IMR-90 (cell line): Measurements from ENCODE around the gene MADCAM1. TPM values are rescaled to one million over a fixed set of nuclear protein-coding genes. Genes with fewer than 3 reads are reported as not detected.

Experiments used
- ATAC-seq: fragments of 200-7000 bp; cut with Tn5 transposase; 2 replicates; pipeline ENCODE4 v1.9.1; 2020; ENCODE audit warnings: low read depth, mild to moderate bottlenecking, moderate library complexity
- BruUV-seq: library from RNA; stranded (reverse); fragments of 400-500 nt; replicated peaks from 2 replicates; lab custom pipeline; 2021; lab: Mats Ljungman, UMichigan
- CTCF ChIA-PET: fragments of 300-600 bp; formaldehyde crosslinking; extraction: SDS; loops from one replicate; lab custom pipeline; 2021; ENCODE audit warnings: antibody characterized with exemption; lab: Yijun Ruan, JAX
- POLR2A ChIA-PET: fragments of 300-600 bp; sonication (Branson Sonifier 250); formaldehyde crosslinking; loops from one replicate; lab custom pipeline; 2022; ENCODE audit warnings: antibody characterized with exemption; ENCODE audit not compliant: unreplicated experiment; lab: Charles Lee
- DNase-seq: peaks from one replicate; pipeline ENCODE4 v3.0.0; 2013
- H2AFZ ChIP-seq: replicated peaks from 2 replicates; pipeline ENCODE3; 2013; ENCODE audit warnings: low read length, mild to moderate bottlenecking; ENCODE audit not compliant: poor library complexity
- H2AK5ac ChIP-seq: 2 replicates; pipeline ENCODE4 v1.6.1; 2013; ENCODE audit warnings: low read depth, low read length, inconsistent platforms
- H2AK9ac ChIP-seq: replicated peaks from 2 replicates; pipeline ENCODE3; 2013; ENCODE audit warnings: mild to moderate bottlenecking, low read depth, low read length, moderate library complexity; ENCODE audit not compliant: poor library complexity
- H2BK120ac ChIP-seq: 2 replicates; pipeline ENCODE4 v1.6.1; 2013; ENCODE audit warnings: low read depth, low read length, inconsistent platforms
- H2BK15ac ChIP-seq: 3 replicates; pipeline ENCODE4 v1.6.1; 2013; ENCODE audit warnings: low read depth, low read length, inconsistent platforms
- H2BK20ac ChIP-seq: 2 replicates; pipeline ENCODE4 v1.6.1; 2013; ENCODE audit warnings: low read depth, mild to moderate bottlenecking, inconsistent platforms, low read length, moderate library complexity
- H2BK5ac ChIP-seq: 2 replicates; pipeline ENCODE4 v1.6.1; 2013; ENCODE audit warnings: mild to moderate bottlenecking, low read depth, low read length, inconsistent platforms; ENCODE audit not compliant: poor library complexity, severe bottlenecking
- H3K14ac ChIP-seq: replicated peaks from 2 replicates; pipeline ENCODE4 v1.6.1; 2013; ENCODE audit warnings: low read depth, low read length, inconsistent platforms
- H3K18ac ChIP-seq: 2 replicates; pipeline ENCODE4 v1.6.1; 2013; ENCODE audit warnings: low read depth, low read length, control low read depth
- H3K23ac ChIP-seq: 2 replicates; pipeline ENCODE4 v1.6.1; 2013; ENCODE audit warnings: low read depth, low read length, inconsistent platforms
- H3K27ac ChIP-seq: 2 replicates; pipeline ENCODE4 v1.5.1; 2013; ENCODE audit warnings: mild to moderate bottlenecking, control low read depth, low read length; ENCODE audit not compliant: insufficient read depth
- H3K27me3 ChIP-seq: 2 replicates; pipeline ENCODE4 v1.6.1; 2013; ENCODE audit warnings: low read length; ENCODE audit not compliant: control insufficient read depth, insufficient read depth
- H3K36me3 ChIP-seq: 2 replicates; pipeline ENCODE4 v1.6.1; 2013; ENCODE audit warnings: low read length, mixed read lengths; ENCODE audit not compliant: control insufficient read depth, insufficient read depth
- H3K4ac ChIP-seq: 2 replicates; pipeline ENCODE4 v1.6.1; 2013; ENCODE audit warnings: low read depth, low read length, inconsistent platforms
- H3K4me1 ChIP-seq: 2 replicates; pipeline ENCODE4 v1.6.1; 2013; ENCODE audit warnings: low read length, mixed read lengths; ENCODE audit not compliant: control insufficient read depth, insufficient read depth
- H3K4me2 ChIP-seq: 2 replicates; pipeline ENCODE4 v1.6.1; 2013; ENCODE audit warnings: low read depth, mild to moderate bottlenecking, control low read depth, low read length, moderate library complexity
- H3K4me3 ChIP-seq: 2 replicates; pipeline ENCODE4 v1.5.1; 2013; ENCODE audit warnings: low read depth, mild to moderate bottlenecking, control low read depth, low read length, moderate library complexity; ENCODE audit not compliant: insufficient read depth
- H3K56ac ChIP-seq: 2 replicates; pipeline ENCODE4 v1.6.1; 2013; ENCODE audit warnings: low read length, inconsistent platforms; ENCODE audit not compliant: insufficient read depth; ENCODE audit errors: extremely low read depth
- H3K79me1 ChIP-seq, 2 experiments: 2 replicates each; pipeline ENCODE4 v1.6.1; 2013; ENCODE audit warnings: low read length in 2 of 2, inconsistent platforms in 1 of 2, low read depth in 1 of 2
- H3K9ac ChIP-seq: 2 replicates; pipeline ENCODE4 v1.6.1; 2013; ENCODE audit warnings: low read depth, low read length, control low read depth
- H3K9me1 ChIP-seq: 2 replicates; pipeline ENCODE4 v1.6.1; 2013; ENCODE audit warnings: low read length, inconsistent platforms; ENCODE audit not compliant: insufficient read depth
- H3K9me3 ChIP-seq: 2 replicates; pipeline ENCODE4 v1.6.1; 2013; ENCODE audit warnings: low read length; ENCODE audit not compliant: control insufficient read depth, insufficient read depth
- H4K20me1 ChIP-seq: 2 replicates; pipeline ENCODE4 v1.6.1; 2013; ENCODE audit warnings: low read length, inconsistent platforms; ENCODE audit not compliant: insufficient read depth
- H4K5ac ChIP-seq: 2 replicates; pipeline ENCODE4 v1.6.1; 2013; ENCODE audit warnings: mild to moderate bottlenecking, low read depth, low read length, control low read depth
- H4K8ac ChIP-seq, 2 experiments: 2 replicates each; pipeline ENCODE4 v1.6.1; 2013; ENCODE audit warnings: low read depth in 2 of 2, low read length in 2 of 2, control low read depth in 1 of 2, inconsistent platforms in 1 of 2
- H4K91ac ChIP-seq: 2 replicates; pipeline ENCODE4 v1.6.1; 2013; ENCODE audit warnings: low read depth, low read length, inconsistent platforms; ENCODE audit not compliant: insufficient read depth
- CEBPB ChIP-seq: IDR thresholded peaks from 2 replicates; pipeline ENCODE4 v1.6.1; 2012; ENCODE audit warnings: low read depth, low read length, improper control_type of control experiment
- CHD1 ChIP-seq: IDR thresholded peaks from 2 replicates; pipeline ENCODE4 v1.6.1; 2012; ENCODE audit warnings: low read depth, low read length, improper control_type of control experiment
- ELK1 ChIP-seq: fragments of 150-350 bp; IDR thresholded peaks from 2 replicates; pipeline ENCODE4 v1.6.1; 2016; ENCODE audit warnings: low read depth, mild to moderate bottlenecking, low read length, moderate library complexity, borderline replicate concordance
- MAZ ChIP-seq: IDR thresholded peaks from 2 replicates; pipeline ENCODE4 v1.6.1; 2012; ENCODE audit warnings: low read depth, mild to moderate bottlenecking, low read length, improper control_type of control experiment, moderate library complexity, borderline replicate concordance
- RAD21 ChIP-seq: IDR thresholded peaks from 2 replicates; pipeline ENCODE4 v1.6.1; 2012; ENCODE audit warnings: low read length, improper control_type of control experiment
- SMC3 ChIP-seq: fragments of 150-350 bp; IDR thresholded peaks from 2 replicates; pipeline ENCODE4 v1.6.1; 2016; ENCODE audit warnings: low read depth, mild to moderate bottlenecking, antibody characterized with exemption, low read length, moderate library complexity
- WGBS, 2 experiments: methylation state at CpG; one replicate each; pipeline versions ENCODE4 v1.1.5 to v1.1.7; 2013; ENCODE audit warnings: missing lambda C conversion rate in 2 of 2; ENCODE audit not compliant: insufficient read length in 1 of 2; ENCODE audit errors: extremely low coverage in 2 of 2; 5-methylcytosine and 5-hydroxymethylcytosine counted together
- dilution Hi-C: fragments of 300-500 bp; cut with HindIII; formaldehyde crosslinking; loops from one replicate; pipeline ENCODE4 v1.14.3; 2018; ENCODE audit warnings: low sequenced_read_pairs; ENCODE audit not compliant: unreplicated experiment
- in situ Hi-C: fragments of 300-500 bp; cut with MboI; formaldehyde crosslinking; loops from 3 replicates; pipeline ENCODE4 v1.14.3; 2019; ENCODE audit warnings: low sequenced_read_pairs, inconsistent platforms, mixed read lengths
- intact Hi-C: fragments of 100-400 bp; cut with micrococcal nuclease; formaldehyde crosslinking; loops from 2 replicates; pipeline ENCODE4 v1.10.0; 2022
- polyA plus RNA-seq, 3 experiments: library from polyadenylated mRNA; depleted of rRNA; stranded (reverse); fragments of >200 nt; gene quantifications; 2 replicates each; pipeline ENCODE4 v1.2.3, GENCODE V29; 2012; ENCODE audit warnings: low replicate concordance in 1 of 3
- total RNA-seq: library from RNA; depleted of rRNA; stranded (reverse); fragments of >200 nt; gene quantifications from 2 replicates; pipeline ENCODE4 v1.2.3, GENCODE V29; 2012

Gene MADCAM1
- total and polyA plus RNA-seq, 2 of the 4 experiments (the other 2 are of a cell fraction), result 0.24 TPM; not detected in 1

- Histone ChIP-seq H3K27me3 (no peaks in the 10 kb centered on the region), H3K4ac (no peak overlapping the region), H2AK5ac (no peak overlapping the region; the same call in 1 of the 2 replicates), H4K91ac (no peak overlapping the region), H3K56ac (no peak overlapping the region), H4K5ac (no peak overlapping the region), H3K18ac (no peak overlapping the region), H3K9me3 (no peaks in the 10 kb centered on the region), H2BK120ac (no peak overlapping the region), H3K4me1 (peaks cover 12% of the 10 kb centered on the region), H3K79me1 (peaks cover 4 to 42% of the 10 kb centered on the region in 2 experiments), H2AFZ (no peak overlapping the region), H4K20me1 (peaks cover 10% of the 10 kb centered on the region), H3K27ac (no peak overlapping the region), H3K14ac (no peak overlapping the region), H3K4me3 (no peak overlapping the region), H4K8ac (no peak overlapping the region), H2BK20ac (no peak overlapping the region), H3K9ac (no peak overlapping the region), H2BK15ac (no peak overlapping the region), H2AK9ac (no peak overlapping the region), H3K4me2 (no peak overlapping the region), H3K9me1 (peaks cover 8% of the 10 kb centered on the region; the same call in 1 of the 2 replicates), H3K36me3 (peaks cover 12% of the 10 kb centered on the region), H3K23ac (no peak overlapping the region), H2BK5ac (no peak overlapping the region)
- TF ChIP-seq ELK1 (no peak), RAD21 (no peak), CHD1 (no peak), SMC3 (no peak), CEBPB (no peak), MAZ (no peak)
- dilution Hi-C loops (no loop called here), in situ Hi-C loops (no loop called here), intact Hi-C loops (no loop called here)
- CTCF ChIA-PET, result no interaction called here
- ATAC-seq, result no peak
- no TSS peak for BruUV-seq
- POLR2A ChIA-PET, result no interaction called here
- 78% methylated on average over 23 of the region's 62 CpGs; no CpG with 5 or more reads in 1 of the 2 experiments for WGBS, 2 experiments
- no peak for DNase-seq
These were observed 16.5 kb downstream of the MADCAM1 start for GRCh38 chr19:512547-513365.
